H1 (cell line): ENCODE data around the gene STX7. TPM values are rescaled to one million over a fixed set of nuclear protein-coding genes. Genes with fewer than 3 reads are reported as not detected.

Source experiments
- CTCF ChIA-PET: fragments of 300-600 bp; sonication (Branson Sonifier 250); formaldehyde crosslinking; loops from one replicate; lab custom pipeline; 2021; ENCODE audit not compliant: partially characterized antibody; lab: Charles Lee
- POLR2A ChIA-PET: fragments of 300-600 bp; sonication (Branson Sonifier 250); formaldehyde crosslinking; loops from one replicate; lab custom pipeline; 2021; ENCODE audit warnings: inconsistent platforms; ENCODE audit not compliant: partially characterized antibody; lab: Charles Lee
- DNase-seq, 2 experiments: peaks; one replicate each; pipeline versions ENCODE4 v3.0.0 to v3.0.0-alpha.2; 2010 to 2022; ENCODE audit warnings: low spot score in 2 of 2, low read depth in 1 of 2, mixed read lengths in 1 of 2
- FAIRE-seq: peaks from 2 replicates; lab custom pipeline; 2011; peaks lifted over from hg19 to GRCh38; lab: Jason Lieb, UNC
- H2AFZ ChIP-seq: 2 replicates; pipeline ENCODE4 v1.8.1; 2012; ENCODE audit warnings: low read length, inconsistent platforms
- H2AK5ac ChIP-seq: 2 replicates; pipeline ENCODE4 v1.6.1; 2013; ENCODE audit warnings: low read depth, low read length
- H2BK120ac ChIP-seq: replicated peaks from 2 replicates; pipeline ENCODE3; 2013; ENCODE audit warnings: low read depth, low read length, inconsistent platforms
- H2BK12ac ChIP-seq: 2 replicates; pipeline ENCODE4 v1.6.1; 2013; ENCODE audit warnings: low read depth, low read length
- H2BK15ac ChIP-seq: 2 replicates; pipeline ENCODE4 v1.6.1; 2013; ENCODE audit warnings: low read length
- H2BK20ac ChIP-seq: 2 replicates; pipeline ENCODE4 v1.6.1; 2013; ENCODE audit warnings: low read length
- H2BK5ac ChIP-seq: 2 replicates; pipeline ENCODE4 v1.6.1; 2013; ENCODE audit warnings: low read depth, low read length
- H3K14ac ChIP-seq: 2 replicates; pipeline ENCODE4 v1.6.1; 2013; ENCODE audit warnings: inconsistent platforms; ENCODE audit not compliant: insufficient read length
- H3K18ac ChIP-seq: 2 replicates; pipeline ENCODE4 v1.6.1; 2013; ENCODE audit warnings: low read length; ENCODE audit errors: extremely low read depth
- H3K23ac ChIP-seq: 2 replicates; pipeline ENCODE4 v1.6.1; 2013; ENCODE audit warnings: inconsistent platforms; ENCODE audit not compliant: insufficient read length
- H3K23me2 ChIP-seq: 2 replicates; pipeline ENCODE4 v1.6.1; 2013; ENCODE audit warnings: low read depth, low read length
- H3K27ac ChIP-seq: 2 replicates; pipeline ENCODE4 v1.6.1; 2011; ENCODE audit warnings: low read depth, low read length, inconsistent platforms
- H3K27me3 ChIP-seq, 4 experiments: replicated peaks in 1 of 4; 1 replicate in 1 of 4; 2 replicates in 3 of 4; pipeline versions ENCODE4 v1.6.1 to v1.8.1; 2011 to 2013; ENCODE audit warnings: low read length in 3 of 4, mild to moderate bottlenecking in 3 of 4, inconsistent platforms in 2 of 4, mixed read lengths in 2 of 4, moderate library complexity in 1 of 4; ENCODE audit not compliant: control insufficient read depth in 3 of 4, insufficient read depth in 3 of 4; ENCODE audit errors: extremely low read depth in 1 of 4
- H3K36me3 ChIP-seq, 4 experiments: 2 replicates each; pipeline versions ENCODE4 v1.6.1 to v1.8.1; 2011 to 2013; ENCODE audit warnings: mild to moderate bottlenecking in 4 of 4, low read length in 3 of 4, moderate library complexity in 2 of 4, control low read depth in 1 of 4, inconsistent platforms in 1 of 4; ENCODE audit not compliant: insufficient read depth in 4 of 4, control insufficient read depth in 2 of 4
- H3K4ac ChIP-seq: replicated peaks from 2 replicates; pipeline ENCODE3; 2013; ENCODE audit warnings: low read length, low read depth, mixed read lengths, inconsistent platforms; ENCODE audit not compliant: insufficient read length
- H3K4me1 ChIP-seq, 4 experiments: replicated peaks in 1 of 4; 1 replicate in 1 of 4; 2 replicates in 3 of 4; pipeline versions ENCODE4 v1.6.1 to v1.8.1; 2011 to 2013; ENCODE audit warnings: low read length in 3 of 4, inconsistent platforms in 2 of 4, mixed read lengths in 1 of 4; ENCODE audit not compliant: insufficient read depth in 4 of 4, control insufficient read depth in 3 of 4
- H3K4me2 ChIP-seq, 2 experiments: 2 replicates each; pipeline versions ENCODE4 v1.6.1 to v1.8.1; 2011 to 2013; ENCODE audit warnings: low read depth in 2 of 2, low read length in 2 of 2, control low read depth in 1 of 2, inconsistent platforms in 1 of 2, mild to moderate bottlenecking in 1 of 2; ENCODE audit not compliant: insufficient read depth in 1 of 2
- H3K4me3 ChIP-seq, 4 experiments: fragments of 200-600, 300-600 bp in 1 of 4; sonication (generic), shearing (Covaris generic), sonication (Bioruptor Twin) in 1 of 4; 2 replicates each; pipeline versions ENCODE4 v1.5.1 to v1.8.1; 2011 to 2016; ENCODE audit warnings: low read length in 4 of 4, low read depth in 3 of 4, control low read depth in 2 of 4, inconsistent platforms in 2 of 4, mild to moderate bottlenecking in 2 of 4, mixed read lengths in 1 of 4, moderate library complexity in 1 of 4; ENCODE audit not compliant: insufficient read depth in 2 of 4; ENCODE audit errors: extremely low read depth in 1 of 4
- H3K56ac ChIP-seq: replicated peaks from 2 replicates; pipeline ENCODE3; 2013; ENCODE audit warnings: low read depth, mild to moderate bottlenecking, mixed read lengths, low read length, inconsistent platforms; ENCODE audit not compliant: insufficient read length
- H3K79me1 ChIP-seq: 2 replicates; pipeline ENCODE4 v1.6.1; 2013; ENCODE audit warnings: low read depth, low read length, control low read depth
- H3K79me2 ChIP-seq, 2 experiments: 2 replicates each; pipeline versions ENCODE4 v1.6.1 to v1.8.1; 2012 to 2013; ENCODE audit warnings: low read length in 2 of 2, mild to moderate bottlenecking in 2 of 2, inconsistent platforms in 1 of 2; ENCODE audit not compliant: insufficient read depth in 2 of 2, control insufficient read depth in 1 of 2
- H3K9ac ChIP-seq, 4 experiments: replicated peaks in 1 of 4; 1 replicate in 1 of 4; 2 replicates in 3 of 4; pipeline versions ENCODE4 v1.6.1 to v1.8.1; 2011 to 2013; ENCODE audit warnings: low read depth in 3 of 4, low read length in 3 of 4, control low read depth in 2 of 4, mild to moderate bottlenecking in 2 of 4, moderate library complexity in 2 of 4, inconsistent platforms in 1 of 4; ENCODE audit errors: extremely low read depth in 1 of 4
- H3K9me3 ChIP-seq, 2 experiments: 2 replicates each; pipeline versions ENCODE4 v1.6.1 to v1.8.1; 2012 to 2013; ENCODE audit warnings: mild to moderate bottlenecking in 2 of 2, moderate library complexity in 2 of 2, control low read depth in 1 of 2, inconsistent platforms in 1 of 2, low read depth in 1 of 2, low read length in 1 of 2, mixed read lengths in 1 of 2; ENCODE audit not compliant: insufficient read depth in 2 of 2
- H4K20me1 ChIP-seq, 2 experiments: replicated peaks in 1 of 2; 2 replicates each; pipeline versions ENCODE3 to v1.8.1; 2011 to 2013; ENCODE audit warnings: inconsistent platforms in 2 of 2, low read length in 2 of 2, mild to moderate bottlenecking in 1 of 2; ENCODE audit not compliant: insufficient read depth in 2 of 2, control insufficient read depth in 1 of 2
- H4K5ac ChIP-seq: 2 replicates; pipeline ENCODE4 v1.6.1; 2013; ENCODE audit warnings: low read length, low read depth, mixed read lengths, inconsistent platforms; ENCODE audit not compliant: insufficient read length
- H4K8ac ChIP-seq: 2 replicates; pipeline ENCODE4 v1.8.0; 2013; ENCODE audit warnings: mild to moderate bottlenecking, moderate library complexity, low read length, inconsistent platforms; ENCODE audit not compliant: insufficient read depth; ENCODE audit errors: extremely low read depth
- H4K91ac ChIP-seq: replicated peaks from 2 replicates; pipeline ENCODE3; 2013; ENCODE audit warnings: low read length, mixed read lengths, inconsistent platforms; ENCODE audit not compliant: insufficient read length
- GABPA ChIP-seq: IDR thresholded peaks from 2 replicates; pipeline ENCODE4 v1.6.1; 2011; ENCODE audit warnings: mild to moderate bottlenecking, low read length, moderate library complexity, borderline replicate concordance; ENCODE audit not compliant: insufficient read depth
- SIRT6 ChIP-seq: IDR thresholded peaks from one replicate; pipeline ENCODE4 v1.7.1; 2012; ENCODE audit warnings: low read length, inconsistent platforms
- SP2 ChIP-seq: IDR thresholded peaks from 2 replicates; pipeline ENCODE4 v1.6.1; 2012; ENCODE audit warnings: mild to moderate bottlenecking, low read length, inconsistent platforms
- SP4 ChIP-seq: IDR thresholded peaks from 2 replicates; pipeline ENCODE4 v1.6.1; 2012; ENCODE audit warnings: low read length, inconsistent platforms
- SUZ12 ChIP-seq: fragments of 200-600 bp; sonication (generic); IDR thresholded peaks from 2 replicates; pipeline ENCODE4 v1.6.1; 2012; ENCODE audit warnings: mild to moderate bottlenecking, inconsistent platforms, low read length, moderate library complexity, mixed read lengths
- TAF7 ChIP-seq: optimal IDR thresholded peaks from 2 replicates; pipeline ENCODE3; 2011; ENCODE audit warnings: low read depth, mild to moderate bottlenecking, inconsistent platforms, low read length, moderate library complexity, borderline replicate concordance
- WGBS, 2 experiments: shearing (Covaris generic) in 1 of 2; methylation state at CpG; one replicate each; pipeline versions ENCODE4 v1.1.6 to v1.1.7; 2013 to 2015; ENCODE audit warnings: low lambda C conversion rate in 2 of 2, mixed read lengths in 2 of 2, inconsistent platforms in 1 of 2, low coverage in 1 of 2, missing lambda C conversion rate in 1 of 2; ENCODE audit not compliant: insufficient replicate concordance in 2 of 2, insufficient coverage in 1 of 2, insufficient read length in 1 of 2; ENCODE audit errors: extremely low coverage in 1 of 2, missing lambda C conversion rate in 1 of 2; 5-methylcytosine and 5-hydroxymethylcytosine counted together
- polyA plus RNA-seq, 7 experiments: library from polyadenylated mRNA; depleted of rRNA in 3 of 7; stranded (reverse) in 5 of 7; unstranded in 2 of 7; fragments of >200 nt in 5 of 7; fragments of 200-250 nt in 2 of 7; gene quantifications; 1 replicate in 5 of 7; 2 replicates in 1 of 7; 4 replicates in 1 of 7; pipeline versions ENCODE4 v1.2.1 to v1.2.3, GENCODE V29; 2011 to 2013; ENCODE audit warnings: missing spikeins in 2 of 7, mixed read lengths in 2 of 7
- total RNA-seq: library from RNA; stranded (reverse); fragmentation: NEBNext Ultra II Directional; extraction: Animal tissue kit (Norgen Biotek cat#: 25700); gene quantifications from 2 replicates; pipeline ENCODE4 v1.2.1, GENCODE V29; 2021

STX7 gene
- total and polyA plus RNA-seq, 2 of the 8 experiments (the other 6 are each of a cell fraction or from before 2014, with no cell fraction given), result 5.7 to 27.9 TPM

- no peak overlapping the region for H2BK20ac ChIP-seq
- H3K56ac ChIP-seq, result no peak overlapping the region
- H3K27ac ChIP-seq, result no peak overlapping the region
- no peaks in the 10 kb centered on the region for H3K36me3 ChIP-seq
- peak overlapping the region; percentile 70 for H3K4ac ChIP-seq
- H3K23ac ChIP-seq, result no peak overlapping the region
- peak overlapping the region; percentile 77 to 94 for H3K4me2 ChIP-seq
- TF ChIP-seq SIRT6 (no peak), SP2 (no peak), TAF7 (no peak), GABPA (no peak), SP4 (no peak), SUZ12 (no peak)
- FAIRE-seq (no peak), DNase-seq (no peak)
- peaks cover 0 to 51% of the 10 kb centered on the region in 2 experiments; a peak in 3 of 4 replicates for H3K79me2 ChIP-seq
- H3K18ac ChIP-seq, result no peak overlapping the region
- no peaks in the 10 kb centered on the region for H3K27me3 ChIP-seq
- peaks cover 0 to 4% (median under 1%) of the 10 kb centered on the region in 4 experiments; a peak in 3 of 7 replicates for H3K4me1 ChIP-seq
- ChIA-PET POLR2A (interaction anchor here (1.4 kb wide), 1 partner anchor 29 kb away, joined by 3 read pairs; no protein-coding TSS in a partner anchor), CTCF (interaction anchor here (0.6 to 1.5 kb wide), 3 partner anchors 14 to 210 kb away, joined by 3 to 4 read pairs (median 3); no protein-coding TSS in a partner anchor)
- H2AFZ ChIP-seq, result no peak overlapping the region
- H3K9me3 ChIP-seq, result no peaks in the 10 kb centered on the region
- no peak overlapping the region for H2BK12ac ChIP-seq
- no peaks in the 10 kb centered on the region for H4K20me1 ChIP-seq
- no peak overlapping the region for H2BK15ac ChIP-seq
- 62% methylated on average over 2 of the region's 2 CpGs; no CpG with 5 or more reads in 1 of the 2 experiments for WGBS, 2 experiments
- H4K91ac ChIP-seq, result no peak overlapping the region
- no peak overlapping the region for H2AK5ac ChIP-seq
- no peak overlapping the region for H4K5ac ChIP-seq
- no peak overlapping the region for H4K8ac ChIP-seq
- peaks cover 6% of the 10 kb centered on the region; the same call in 1 of the 2 replicates for H3K79me1 ChIP-seq
- no peak overlapping the region for H2BK5ac ChIP-seq
- no peak overlapping the region for H2BK120ac ChIP-seq
- peak overlapping the region in 2 of 4 experiments; percentile 54 to 83; a peak in 3 of 8 replicates for H3K4me3 ChIP-seq
- no peak overlapping the region for H3K9ac ChIP-seq
- no peak overlapping the region for H3K14ac ChIP-seq
- peaks cover 4% of the 10 kb centered on the region; the same call in 1 of the 2 replicates for H3K23me2 ChIP-seq
Observed at GRCh38 chr6:132511831-132512220, 1.1 kb downstream of the STX7 start.
